Endodermal cell (in vitro differentiated cells): ENCODE results near the gene GASK1B. TPM values are rescaled to one million over a fixed set of nuclear protein-coding genes. Genes with fewer than 3 reads are reported as not detected.

Experiments
- DNase-seq: peaks from one replicate; pipeline ENCODE4 v3.0.0-alpha.2; 2017
- H3K27ac ChIP-seq: 2 replicates; pipeline ENCODE4 v1.5.1; 2013; ENCODE audit warnings: mild to moderate bottlenecking, low read depth, low read length, moderate library complexity
- H3K27me3 ChIP-seq: 2 replicates; pipeline ENCODE4 v1.6.1; 2013; ENCODE audit warnings: mild to moderate bottlenecking, low read length, moderate library complexity; ENCODE audit not compliant: insufficient read depth, control insufficient read depth, poor library complexity, severe bottlenecking
- H3K36me3 ChIP-seq: 2 replicates; pipeline ENCODE4 v1.7.0; 2013; ENCODE audit warnings: mild to moderate bottlenecking, low read length, moderate library complexity; ENCODE audit not compliant: control insufficient read depth, insufficient read depth
- H3K4me1 ChIP-seq: one replicate; pipeline ENCODE4 v1.7.0; 2013; ENCODE audit warnings: low read length; ENCODE audit not compliant: control insufficient read depth, insufficient read depth
- H3K4me3 ChIP-seq: 2 replicates; pipeline ENCODE4 v1.5.1; 2013; ENCODE audit warnings: mild to moderate bottlenecking, low read length, moderate library complexity
- H3K9ac ChIP-seq: 2 replicates; pipeline ENCODE4 v1.6.1; 2013; ENCODE audit warnings: mild to moderate bottlenecking, low read length, moderate library complexity; ENCODE audit not compliant: poor library complexity, severe bottlenecking; ENCODE audit errors: extremely low read depth
- H3K9me3 ChIP-seq: 2 replicates; pipeline ENCODE4 v1.6.1; 2013; ENCODE audit warnings: mild to moderate bottlenecking, low read length, moderate library complexity; ENCODE audit not compliant: control insufficient read depth
- H3K27ac Mint-ChIP-seq: 2 replicates; pipeline ENCODE4 v1.8.0; 2020; ENCODE audit warnings: mixed read lengths
- H3K27me3 Mint-ChIP-seq: 2 replicates; pipeline ENCODE4 v1.8.0; 2021; ENCODE audit warnings: mild to moderate bottlenecking, mixed read lengths; ENCODE audit not compliant: insufficient read depth
- H3K36me3 Mint-ChIP-seq: 2 replicates; pipeline ENCODE4 v1.8.0; 2020; ENCODE audit warnings: low read depth, mixed read lengths
- H3K4me1 Mint-ChIP-seq: 2 replicates; pipeline ENCODE4 v1.8.0; 2020; ENCODE audit warnings: mixed read lengths
- H3K4me3 Mint-ChIP-seq: 2 replicates; pipeline ENCODE4 v1.8.0; 2020; ENCODE audit warnings: mild to moderate bottlenecking, moderate library complexity, mixed read lengths
- H3K9me3 Mint-ChIP-seq: 2 replicates; pipeline ENCODE4 v1.8.0; 2020; ENCODE audit warnings: mild to moderate bottlenecking, mixed read lengths
- WGBS, 2 experiments: methylation state at CpG; one replicate each; pipeline versions ENCODE4 v1.1.5 to v1.1.7; 2013; ENCODE audit warnings: missing lambda C conversion rate in 2 of 2, mixed read lengths in 1 of 2; ENCODE audit not compliant: insufficient coverage in 1 of 2, insufficient read length in 1 of 2; 5-methylcytosine and 5-hydroxymethylcytosine counted together
- total RNA-seq, 2 donors: library from RNA; stranded (reverse); fragmentation: NEBNext Ultra II Directional in 1 of 2; extraction: Animal tissue kit (Norgen Biotek cat#: 25700) in 1 of 2; gene quantifications; 2 replicates in 1 of 2; 3 replicates in 1 of 2; pipeline ENCODE4 v1.2.1, GENCODE V29; 2021
- TF ChIP-seq, protein P1 (sequence below): fragments of 200-600 bp; sonication (generic); conservative IDR thresholded peaks from 2 replicates; pipeline ENCODE4 v1.5.0; 2021; ENCODE audit warnings: antibody characterized with exemption, mild to moderate bottlenecking

Gene GASK1B
- total RNA-seq, 2 donors from 2014 or later: 2.3 to 4.4 TPM

DNA sequence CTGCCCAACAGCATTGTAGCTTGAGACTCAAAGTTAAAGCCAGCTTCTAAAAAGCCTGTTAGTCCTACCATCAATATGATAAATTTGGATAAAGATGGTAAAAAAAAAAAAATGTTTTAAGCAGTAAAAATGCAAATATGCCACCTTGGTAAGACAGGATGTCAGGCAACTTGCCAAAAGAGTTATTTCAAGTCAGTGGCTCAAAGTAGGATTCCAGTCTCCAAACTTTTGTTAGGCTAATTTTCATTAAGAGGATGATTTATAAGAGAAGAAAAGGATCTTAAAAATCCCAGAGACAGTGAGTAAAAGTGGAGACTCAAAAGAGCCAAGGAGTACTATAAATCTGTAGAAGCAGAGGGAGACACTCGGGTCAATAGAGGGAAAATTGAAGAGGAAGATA lies 47.5 kb downstream of the GASK1B start:
- Mint-ChIP-seq H3K27ac (no peak overlapping the region), H3K4me3 (no peak overlapping the region), H3K4me1 (peaks cover 4% of the 10 kb centered on the region), H3K9me3 (no peaks in the 10 kb centered on the region), H3K36me3 (no peaks in the 10 kb centered on the region), H3K27me3 (no peaks in the 10 kb centered on the region)
- H3K4me1 ChIP-seq: no peaks in the 10 kb centered on the region
- WGBS, 2 experiments: 67 to 76% methylated on average over 1 of the region's 1 CpG
- TF ChIP-seq, protein P1, sequence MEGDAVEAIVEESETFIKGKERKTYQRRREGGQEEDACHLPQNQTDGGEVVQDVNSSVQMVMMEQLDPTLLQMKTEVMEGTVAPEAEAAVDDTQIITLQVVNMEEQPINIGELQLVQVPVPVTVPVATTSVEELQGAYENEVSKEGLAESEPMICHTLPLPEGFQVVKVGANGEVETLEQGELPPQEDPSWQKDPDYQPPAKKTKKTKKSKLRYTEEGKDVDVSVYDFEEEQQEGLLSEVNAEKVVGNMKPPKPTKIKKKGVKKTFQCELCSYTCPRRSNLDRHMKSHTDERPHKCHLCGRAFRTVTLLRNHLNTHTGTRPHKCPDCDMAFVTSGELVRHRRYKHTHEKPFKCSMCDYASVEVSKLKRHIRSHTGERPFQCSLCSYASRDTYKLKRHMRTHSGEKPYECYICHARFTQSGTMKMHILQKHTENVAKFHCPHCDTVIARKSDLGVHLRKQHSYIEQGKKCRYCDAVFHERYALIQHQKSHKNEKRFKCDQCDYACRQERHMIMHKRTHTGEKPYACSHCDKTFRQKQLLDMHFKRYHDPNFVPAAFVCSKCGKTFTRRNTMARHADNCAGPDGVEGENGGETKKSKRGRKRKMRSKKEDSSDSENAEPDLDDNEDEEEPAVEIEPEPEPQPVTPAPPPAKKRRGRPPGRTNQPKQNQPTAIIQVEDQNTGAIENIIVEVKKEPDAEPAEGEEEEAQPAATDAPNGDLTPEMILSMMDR: no peak
- no peaks in the 10 kb centered on the region for H3K36me3 ChIP-seq
- H3K27me3 ChIP-seq: no peaks in the 10 kb centered on the region
- no peaks in the 10 kb centered on the region for H3K9me3 ChIP-seq
- H3K9ac ChIP-seq: no peak overlapping the region
- no peak overlapping the region for H3K27ac ChIP-seq
- H3K4me3 ChIP-seq: no peak overlapping the region
- DNase-seq: no peak

Other genes with a start within 250 kb of the GASK1B start
- gene TMEM144, start 37.5 kb upstream of the GASK1B start, total RNA-seq: 10 to 100 TPM; 10.6 to 20.3 TPM